GM19351 (cell line): ENCODE measurements around the gene CFAP45.

Source experiments
- ATAC-seq: cut with Tn5 transposase; IDR thresholded peaks from one replicate; pipeline ENCODE4 v1.9.1; 2021; ENCODE audit warnings: mild to moderate bottlenecking, moderate library complexity; ENCODE audit not compliant: unreplicated experiment

CFAP45 gene

GRCh38 chr1:159936273-159936904 lies 36.4 kb upstream of the CFAP45 start:
- peak; percentile 66 for ATAC-seq

GRCh38 chr1:159935719-159936272 lies 35.8 kb upstream of the CFAP45 start:
- no peak for ATAC-seq

- no peak for ATAC-seq
These were observed 35.3 kb upstream of the CFAP45 start for GRCh38 chr1:159935305-159935704.

GRCh38 chr1:159934136-159935039 lies 34.4 kb upstream of the CFAP45 start:
- ATAC-seq: no peak

- no peak for ATAC-seq
These were observed 33.4 kb upstream of the CFAP45 start for GRCh38 chr1:159933347-159933746.

- no peak for ATAC-seq
These were observed 32.6 kb upstream of the CFAP45 start for GRCh38 chr1:159932296-159933285.

- ATAC-seq: no peak
These were observed 31.8 kb upstream of the CFAP45 start for GRCh38 chr1:159931795-159932173.

- no peak for ATAC-seq
These were observed 31.3 kb upstream of the CFAP45 start for GRCh38 chr1:159931101-159931794.

- no peak for ATAC-seq
These were observed 30.7 kb upstream of the CFAP45 start for GRCh38 chr1:159930634-159931033.

GRCh38 chr1:159930216-159930615 lies 30.3 kb upstream of the CFAP45 start:
- no peak for ATAC-seq

GRCh38 chr1:159929155-159930051 lies 29.4 kb upstream of the CFAP45 start:
- no peak for ATAC-seq

GRCh38 chr1:159928491-159929050 lies 28.6 kb upstream of the CFAP45 start:
- no peak for ATAC-seq

GRCh38 chr1:159927849-159928431 lies 28.0 kb upstream of the CFAP45 start:
- ATAC-seq: no peak

GRCh38 chr1:159927211-159927848 lies 27.4 kb upstream of the CFAP45 start:
- ATAC-seq: no peak

- peak; percentile 1 for ATAC-seq
These were observed 25.7 kb upstream of the CFAP45 start for GRCh38 chr1:159925719-159926078.

GRCh38 chr1:159924791-159925718 lies 25.1 kb upstream of the CFAP45 start, which contains the start of gene TAGLN2:
TSS of gene TAGLN2 (minus strand) at chr1:159925507. CDS start at chr1:159920509, 4,998 bp downstream.
- ATAC-seq: peak; percentile 63
